ENCODE data around the gene DCTN2. TPM values are rescaled to one million over a fixed set of nuclear protein-coding genes. Genes with fewer than 3 reads are reported as not detected.

DCTN2 gene
- polyA plus RNA-seq, 1 donor (not counting 4 experiments of a cell fraction or from before 2014, with no cell fraction given): 132 TPM

- no peak overlapping the region for H3K9ac ChIP-seq (ENCODE audit: control insufficient read depth, extremely low read depth, insufficient read depth, low read length)
- H3K4me1 ChIP-seq (ENCODE audit: control insufficient read depth, extremely low read depth, insufficient read depth, low read length): peaks cover 7% of the 10 kb centered on the region
- H2AFZ ChIP-seq (ENCODE audit: control insufficient read depth, low read length): no peak overlapping the region
- H3K9me1 ChIP-seq (ENCODE audit: control insufficient read depth, extremely low read depth, insufficient read depth, low read length): no peaks in the 10 kb centered on the region
- H3K36me3 ChIP-seq (ENCODE audit: control insufficient read depth in 2 of 2, extremely low read depth in 1 of 2, insufficient read depth in 2 of 2, low read length in 2 of 2): no peaks in the 10 kb centered on the region
- FAIRE-seq (no peak), DNase-seq (ENCODE audit: low read depth, low spot score) (no peak)
- H3K27me3 ChIP-seq (ENCODE audit: control insufficient read depth, extremely low read depth, insufficient read depth, low read length): peaks cover 8% of the 10 kb centered on the region
- peaks cover 9% of the 10 kb centered on the region for H3K79me2 ChIP-seq (ENCODE audit: control insufficient read depth, insufficient read depth, low read length)
- dilution Hi-C loops (cut with MboI; ENCODE audit: extremely low pct_ligation_motif_present, low sequenced_read_pairs): loop anchor here (25.0 kb wide), 1 partner anchor 150 kb away; the partner anchor contains the start of genes AGAP2 and TSPAN31
- H3K4me3 ChIP-seq (ENCODE audit: control insufficient read depth in 2 of 3, extremely low read depth in 1 of 3, insufficient read depth in 2 of 3, low read depth in 1 of 3, low read length in 3 of 3): no peak overlapping the region
- no peaks in the 10 kb centered on the region for H3K9me3 ChIP-seq (ENCODE audit: control insufficient read depth, low read depth, low read length)
- no peak overlapping the region for H3K27ac ChIP-seq (ENCODE audit: control insufficient read depth, insufficient read depth, low read length)
- no peaks in the 10 kb centered on the region for H4K20me1 ChIP-seq (ENCODE audit: control insufficient read depth, extremely low read depth, insufficient read depth, low read length)
- no peak for TF ChIP-seq EZH2 (IDR thresholded peaks at IDR 0.05; ENCODE audit: low read length)
- no peak for TF ChIP-seq CTCF (optimal IDR thresholded peaks at IDR 0.05 in 1 of 3, IDR thresholded peaks at IDR 0.05 in 1 of 3, conservative IDR thresholded peaks at IDR 0.05 in 1 of 3; ENCODE audit: extremely low read depth in 1 of 3, insufficient read depth in 2 of 3, low read length in 3 of 3)
- H3K4me2 ChIP-seq (ENCODE audit: control insufficient read depth, extremely low read depth, insufficient read depth, low read depth, low read length): no peak overlapping the region
Measured at GRCh38 chr12:57586832-57587429, 39.9 kb upstream of the DCTN2 start.

- dilution Hi-C loops (cut with MboI; ENCODE audit: extremely low pct_ligation_motif_present, low sequenced_read_pairs): loop anchor here (25.0 kb wide), 1 partner anchor 151 kb away; the partner anchor contains the start of genes AGAP2 and TSPAN31
- peaks cover 8% of the 10 kb centered on the region for H3K27me3 ChIP-seq (ENCODE audit: control insufficient read depth, extremely low read depth, insufficient read depth, low read length)
- no peak overlapping the region for H3K9ac ChIP-seq (ENCODE audit: control insufficient read depth, extremely low read depth, insufficient read depth, low read length)
- peaks cover 5% of the 10 kb centered on the region for H3K4me1 ChIP-seq (ENCODE audit: control insufficient read depth, extremely low read depth, insufficient read depth, low read length)
- no peaks in the 10 kb centered on the region for H3K9me1 ChIP-seq (ENCODE audit: control insufficient read depth, extremely low read depth, insufficient read depth, low read length)
- no peaks in the 10 kb centered on the region for H4K20me1 ChIP-seq (ENCODE audit: control insufficient read depth, extremely low read depth, insufficient read depth, low read length)
- FAIRE-seq: no peak
- H3K4me2 ChIP-seq (ENCODE audit: control insufficient read depth, extremely low read depth, insufficient read depth, low read depth, low read length): no peak overlapping the region
- H3K27ac ChIP-seq (ENCODE audit: control insufficient read depth, insufficient read depth, low read length): no peak overlapping the region
- H3K79me2 ChIP-seq (ENCODE audit: control insufficient read depth, insufficient read depth, low read length): peaks cover under 1% of the 10 kb centered on the region
- no peak overlapping the region for H2AFZ ChIP-seq (ENCODE audit: control insufficient read depth, low read length)
- DNase-seq (ENCODE audit: low read depth, low spot score): no peak
- no peaks in the 10 kb centered on the region for H3K36me3 ChIP-seq (ENCODE audit: control insufficient read depth in 2 of 2, extremely low read depth in 1 of 2, insufficient read depth in 2 of 2, low read length in 2 of 2)
- TF ChIP-seq CTCF (optimal IDR thresholded peaks at IDR 0.05 in 1 of 3, IDR thresholded peaks at IDR 0.05 in 1 of 3, conservative IDR thresholded peaks at IDR 0.05 in 1 of 3; ENCODE audit: extremely low read depth in 1 of 3, insufficient read depth in 2 of 3, low read length in 3 of 3): no peak
- no peak for TF ChIP-seq EZH2 (IDR thresholded peaks at IDR 0.05; ENCODE audit: low read length)
- H3K9me3 ChIP-seq (ENCODE audit: control insufficient read depth, low read depth, low read length): no peaks in the 10 kb centered on the region
- H3K4me3 ChIP-seq (ENCODE audit: control insufficient read depth in 2 of 3, extremely low read depth in 1 of 3, insufficient read depth in 2 of 3, low read depth in 1 of 3, low read length in 3 of 3): no peak overlapping the region
Measured at GRCh38 chr12:57586128-57586527, 39.1 kb upstream of the DCTN2 start.
